ENCODE results near the gene CD55.

DNA sequence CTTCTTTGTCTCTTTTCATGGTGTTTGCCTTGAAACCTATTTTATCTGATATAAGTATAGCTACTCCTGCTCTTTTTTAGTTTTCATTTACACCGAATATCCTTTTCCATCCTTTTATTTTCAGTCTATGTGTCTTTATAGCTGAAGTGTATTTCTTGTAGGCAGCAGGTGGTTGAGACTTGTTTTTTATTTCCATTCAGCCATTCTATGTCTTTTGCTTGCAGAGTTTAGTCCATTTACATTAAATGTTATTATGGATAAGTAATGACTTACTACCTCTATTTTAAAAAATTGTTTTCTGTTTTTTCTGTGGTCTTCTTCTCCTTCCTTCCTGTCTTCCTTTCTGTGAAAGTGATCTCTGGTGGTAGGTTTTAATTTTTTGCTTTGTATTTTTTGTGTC, 45.0 kb upstream of the CD55 start:
- TF ChIP-seq POLR2A (IDR thresholded peaks at IDR 0.05; ENCODE audit: low read length) (no peak), GATA1 (IDR thresholded peaks at IDR 0.05; ENCODE audit: low read depth, low read length) (no peak)
